GM23338 (cell line): ENCODE data around the gene S100A11.

Experiments used
- CREB1 ChIP-seq: fragments of 250-450 bp; sonication (Bioruptor Pico); IDR thresholded peaks from 2 replicates; pipeline ENCODE4 v1.5.0; 2020; ENCODE audit warnings: low read depth, mild to moderate bottlenecking, moderate library complexity
- CTCF ChIP-seq, 2 experiments: fragments of 200-600 bp in 1 of 2; sonication (generic) in 1 of 2; conservative IDR thresholded peaks; 2 replicates each; pipeline versions ENCODE4 v1.5.1 to v1.6.1; 2016 to 2017; ENCODE audit warnings: antibody characterized with exemption in 2 of 2, low read depth in 2 of 2, mild to moderate bottlenecking in 2 of 2, moderate library complexity in 1 of 2
- EZH2 ChIP-seq: fragments of 200-600 bp; sonication (generic); IDR thresholded peaks from one replicate; pipeline ENCODE4 v1.8.0; 2017; ENCODE audit warnings: antibody characterized with exemption, mild to moderate bottlenecking, low read depth; ENCODE audit not compliant: unreplicated experiment
- EZH2phosphoT487 ChIP-seq: fragments of 200-600 bp; sonication (generic); IDR thresholded peaks from one replicate; pipeline ENCODE4 v1.8.1; 2018; ENCODE audit warnings: antibody characterized with exemption; ENCODE audit not compliant: unreplicated experiment
- JUNB ChIP-seq: IDR thresholded peaks from one replicate; pipeline ENCODE4 v1.6.1; 2016; ENCODE audit warnings: antibody characterized with exemption; ENCODE audit not compliant: unreplicated experiment
- NANOG ChIP-seq: IDR thresholded peaks from 2 replicates; pipeline ENCODE4 v1.6.1; 2016; ENCODE audit warnings: antibody characterized with exemption, borderline replicate concordance
- POLR2AphosphoS5 ChIP-seq: IDR thresholded peaks from 2 replicates; pipeline ENCODE4 v1.6.1; 2016; ENCODE audit warnings: antibody characterized with exemption, low read depth
- STAT1 ChIP-seq: IDR thresholded peaks from one replicate; pipeline ENCODE4 v1.6.1; 2016; ENCODE audit warnings: antibody characterized with exemption; ENCODE audit not compliant: unreplicated experiment
- ZNF114 ChIP-seq: fragments of 250-450 bp; sonication (Bioruptor Pico); IDR thresholded peaks from 2 replicates; pipeline ENCODE4 v1.5.0; 2020; ENCODE audit warnings: mild to moderate bottlenecking, moderate library complexity
- ZNF462 ChIP-seq: fragments of 250-450 bp; sonication (Bioruptor Pico); IDR thresholded peaks from 2 replicates; pipeline ENCODE4 v1.5.0; 2020; ENCODE audit warnings: mild to moderate bottlenecking, moderate library complexity
- TF ChIP-seq, protein P1 (sequence below): IDR thresholded peaks from one replicate; pipeline ENCODE4 v1.6.1; 2018; ENCODE audit warnings: antibody characterized with exemption; ENCODE audit not compliant: unreplicated experiment
- TF ChIP-seq, protein P2 (sequence below): IDR thresholded peaks from 2 replicates; pipeline ENCODE4 v1.6.1; 2016; ENCODE audit warnings: antibody characterized with exemption

DNA sequence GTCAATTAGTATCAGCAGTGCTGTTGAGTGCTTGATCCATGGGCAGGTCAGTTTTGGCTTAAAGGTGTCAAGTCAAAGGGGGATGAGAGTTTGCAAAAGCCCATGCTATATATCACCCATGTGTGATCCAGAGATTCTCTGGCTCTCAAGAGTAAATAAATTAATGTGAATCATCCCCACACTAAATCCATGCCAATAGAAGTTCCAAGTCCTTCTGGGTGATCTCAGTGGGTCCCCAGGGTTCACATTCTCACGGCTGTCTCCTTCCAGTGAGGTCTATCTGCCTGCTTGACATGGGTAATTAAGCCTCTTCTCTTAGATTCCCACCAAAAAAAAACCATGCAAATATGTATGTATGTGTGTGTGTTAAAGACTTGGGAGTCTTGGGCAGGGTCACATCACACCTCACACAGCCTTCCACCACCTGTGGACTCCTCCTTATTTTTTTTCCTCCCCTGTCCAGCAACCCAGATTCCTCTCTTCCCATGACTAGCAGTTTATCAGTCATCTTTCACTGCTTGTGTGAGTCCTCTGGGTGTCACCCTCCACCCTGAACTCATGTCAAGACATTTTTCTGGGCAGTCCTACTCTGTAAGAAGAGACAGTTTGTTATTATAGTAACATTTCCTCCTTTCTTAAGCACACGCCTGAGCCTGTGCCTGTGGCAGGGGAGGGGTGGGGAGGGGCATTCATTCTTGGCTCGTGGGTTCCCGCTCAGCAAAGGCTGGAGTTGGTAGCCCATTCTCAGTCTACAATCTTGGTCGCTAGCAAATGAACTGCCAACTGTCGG, 14.3 kb upstream of the S100A11 start:
- TF ChIP-seq POLR2AphosphoS5 (no peak), CTCF (conservative IDR thresholded peaks at IDR 0.05; ENCODE audit: low read depth in 2 of 2) (no peak), EZH2 (no peak), JUNB (no peak), ZNF462 (CRISPR knock-in tag) (no peak), EZH2phosphoT487 (no peak), CREB1 (no peak), STAT1 (no peak), ZNF114 (CRISPR knock-in tag) (no peak), NANOG (no peak)
- TF ChIP-seq, protein P1, sequence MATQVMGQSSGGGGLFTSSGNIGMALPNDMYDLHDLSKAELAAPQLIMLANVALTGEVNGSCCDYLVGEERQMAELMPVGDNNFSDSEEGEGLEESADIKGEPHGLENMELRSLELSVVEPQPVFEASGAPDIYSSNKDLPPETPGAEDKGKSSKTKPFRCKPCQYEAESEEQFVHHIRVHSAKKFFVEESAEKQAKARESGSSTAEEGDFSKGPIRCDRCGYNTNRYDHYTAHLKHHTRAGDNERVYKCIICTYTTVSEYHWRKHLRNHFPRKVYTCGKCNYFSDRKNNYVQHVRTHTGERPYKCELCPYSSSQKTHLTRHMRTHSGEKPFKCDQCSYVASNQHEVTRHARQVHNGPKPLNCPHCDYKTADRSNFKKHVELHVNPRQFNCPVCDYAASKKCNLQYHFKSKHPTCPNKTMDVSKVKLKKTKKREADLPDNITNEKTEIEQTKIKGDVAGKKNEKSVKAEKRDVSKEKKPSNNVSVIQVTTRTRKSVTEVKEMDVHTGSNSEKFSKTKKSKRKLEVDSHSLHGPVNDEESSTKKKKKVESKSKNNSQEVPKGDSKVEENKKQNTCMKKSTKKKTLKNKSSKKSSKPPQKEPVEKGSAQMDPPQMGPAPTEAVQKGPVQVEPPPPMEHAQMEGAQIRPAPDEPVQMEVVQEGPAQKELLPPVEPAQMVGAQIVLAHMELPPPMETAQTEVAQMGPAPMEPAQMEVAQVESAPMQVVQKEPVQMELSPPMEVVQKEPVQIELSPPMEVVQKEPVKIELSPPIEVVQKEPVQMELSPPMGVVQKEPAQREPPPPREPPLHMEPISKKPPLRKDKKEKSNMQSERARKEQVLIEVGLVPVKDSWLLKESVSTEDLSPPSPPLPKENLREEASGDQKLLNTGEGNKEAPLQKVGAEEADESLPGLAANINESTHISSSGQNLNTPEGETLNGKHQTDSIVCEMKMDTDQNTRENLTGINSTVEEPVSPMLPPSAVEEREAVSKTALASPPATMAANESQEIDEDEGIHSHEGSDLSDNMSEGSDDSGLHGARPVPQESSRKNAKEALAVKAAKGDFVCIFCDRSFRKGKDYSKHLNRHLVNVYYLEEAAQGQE, result no peak
- TF ChIP-seq, protein P2, sequence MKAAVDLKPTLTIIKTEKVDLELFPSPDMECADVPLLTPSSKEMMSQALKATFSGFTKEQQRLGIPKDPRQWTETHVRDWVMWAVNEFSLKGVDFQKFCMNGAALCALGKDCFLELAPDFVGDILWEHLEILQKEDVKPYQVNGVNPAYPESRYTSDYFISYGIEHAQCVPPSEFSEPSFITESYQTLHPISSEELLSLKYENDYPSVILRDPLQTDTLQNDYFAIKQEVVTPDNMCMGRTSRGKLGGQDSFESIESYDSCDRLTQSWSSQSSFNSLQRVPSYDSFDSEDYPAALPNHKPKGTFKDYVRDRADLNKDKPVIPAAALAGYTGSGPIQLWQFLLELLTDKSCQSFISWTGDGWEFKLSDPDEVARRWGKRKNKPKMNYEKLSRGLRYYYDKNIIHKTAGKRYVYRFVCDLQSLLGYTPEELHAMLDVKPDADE, result no peak
